OCI-LY1 (cell line): ENCODE results near the gene HMGB1.
"Not testable (repeated sequence)": the region's sequence is repeated elsewhere in the genome, so short reads cannot be mapped to it uniquely, and the experiment has no call there.

Experiments used
- H2AFZ ChIP-seq: fragments of 200-600 bp; sonication (generic), shearing (Covaris generic); 2 replicates; pipeline ENCODE4 v1.6.0; 2014; ENCODE audit warnings: antibody characterized with exemption, mild to moderate bottlenecking, low read length
- H3F3A ChIP-seq: fragments of 200-600 bp; sonication (generic), shearing (Covaris generic); 2 replicates; pipeline ENCODE4 v1.6.0; 2014; ENCODE audit warnings: mild to moderate bottlenecking, antibody characterized with exemption, low read length, moderate library complexity; ENCODE audit not compliant: insufficient read depth
- H3K27ac ChIP-seq: fragments of 200-600 bp; sonication (generic); 2 replicates; pipeline ENCODE4 v1.5.1; 2014; ENCODE audit warnings: low read length, mixed run types, mild to moderate bottlenecking, low read depth; ENCODE audit not compliant: poor library complexity, severe bottlenecking
- H3K27me3 ChIP-seq: fragments of 200-600 bp; sonication (generic); 2 replicates; pipeline ENCODE4 v1.6.0; 2014; ENCODE audit warnings: antibody characterized with exemption, mild to moderate bottlenecking, low read length, moderate library complexity; ENCODE audit not compliant: insufficient read depth
- H3K36me3 ChIP-seq: fragments of 200-600 bp; sonication (generic); 2 replicates; pipeline ENCODE4 v1.6.1; 2014; ENCODE audit warnings: mild to moderate bottlenecking, antibody characterized with exemption, low read length, moderate library complexity, mixed read lengths; ENCODE audit not compliant: insufficient read depth
- H3K4me1 ChIP-seq: fragments of 200-600 bp; sonication (generic); 2 replicates; pipeline ENCODE4 v1.5.1; 2014; ENCODE audit warnings: mild to moderate bottlenecking, low read length, moderate library complexity; ENCODE audit not compliant: insufficient read depth, severe bottlenecking
- H3K4me2 ChIP-seq: fragments of 200-600 bp; sonication (generic), shearing (Covaris generic); 2 replicates; pipeline ENCODE4 v1.6.1; 2014; ENCODE audit warnings: low read length
- H3K4me3 ChIP-seq: fragments of 200-600 bp; sonication (generic); 2 replicates; pipeline ENCODE4 v1.5.1; 2014; ENCODE audit warnings: low read length, low read depth, mild to moderate bottlenecking, mixed read lengths; ENCODE audit not compliant: poor library complexity, severe bottlenecking
- H3K79me2 ChIP-seq: fragments of 200-600 bp; shearing (Covaris generic); 2 replicates; pipeline ENCODE4 v1.6.1; 2016; ENCODE audit warnings: mixed run types, low read length, mixed read lengths; ENCODE audit not compliant: insufficient read depth
- H3K9ac ChIP-seq: fragments of 200-600 bp; sonication (generic), shearing (Covaris generic); 2 replicates; pipeline ENCODE4 v1.6.1; 2014; ENCODE audit warnings: mild to moderate bottlenecking, low read length, mixed read lengths
- H3K9me2 ChIP-seq: fragments of 200-600 bp; sonication (generic), shearing (Covaris generic); 2 replicates; pipeline ENCODE4 v1.6.1; 2014; ENCODE audit warnings: low read depth, mild to moderate bottlenecking, low read length, mixed read lengths
- H3K9me3 ChIP-seq: fragments of 200-600 bp; shearing (Covaris generic); 2 replicates; pipeline ENCODE4 v1.6.1; 2014; ENCODE audit warnings: low read length, mixed read lengths
- H4K20me1 ChIP-seq: fragments of 200-600 bp; sonication (generic), shearing (Covaris generic); 2 replicates; pipeline ENCODE4 v1.6.0; 2016; ENCODE audit warnings: mild to moderate bottlenecking, low read length; ENCODE audit not compliant: insufficient read depth
- CTCF ChIP-seq: fragments of 200-600 bp; sonication (generic), shearing (Covaris generic); IDR thresholded peaks from 2 replicates; pipeline ENCODE4 v1.5.1; 2017; ENCODE audit warnings: mild to moderate bottlenecking, antibody characterized with exemption, low read length, moderate library complexity, mixed read lengths
- EZH2 ChIP-seq: fragments of 200-600 bp; sonication (generic), shearing (Covaris generic); IDR thresholded peaks from 2 replicates; pipeline ENCODE4 v1.8.0; 2017; ENCODE audit warnings: borderline replicate concordance, mixed run types, mild to moderate bottlenecking, antibody characterized with exemption, low read length, moderate library complexity, mixed read lengths

The HMGB1 gene

GRCh38 chr13:30446126-30446500 is 19.6 kb downstream of the HMGB1 start:
- Histone ChIP-seq H3K4me1 (peaks cover 70% of the 10 kb centered on the region), H4K20me1 (no peaks in the 10 kb centered on the region), H3K9me3 (no peaks in the 10 kb centered on the region), H3K9ac (peak overlapping the region; percentile 73), H2AFZ (no peak overlapping the region), H3K36me3 (peaks cover 35% of the 10 kb centered on the region), H3K4me2 (peak overlapping the region; percentile 77), H3K4me3 (peak overlapping the region; percentile 72), H3K27me3 (no peaks in the 10 kb centered on the region), H3K9me2 (no peaks in the 10 kb centered on the region), H3K27ac (peak overlapping the region; percentile 98), H3K79me2 (peaks cover 20% of the 10 kb centered on the region), H3F3A (peaks cover 6% of the 10 kb centered on the region; the same call in 1 of the 2 replicates)
- TF ChIP-seq EZH2 (no peak), CTCF (no peak)

- Histone ChIP-seq H3K36me3 (peaks cover 23% of the 10 kb centered on the region), H3K79me2 (peaks cover 20% of the 10 kb centered on the region), H3K4me2 (peak overlapping the region; percentile 74), H4K20me1 (no peaks in the 10 kb centered on the region), H3F3A (peaks cover 6% of the 10 kb centered on the region; the same call in 1 of the 2 replicates), H3K4me1 (peaks cover 69% of the 10 kb centered on the region), H3K9me3 (no peaks in the 10 kb centered on the region), H3K9ac (peak overlapping the region; percentile 67), H3K9me2 (no peaks in the 10 kb centered on the region), H3K4me3 (peak overlapping the region; percentile 50), H2AFZ (no peak overlapping the region), H3K27ac (peak overlapping the region; percentile 98), H3K27me3 (no peaks in the 10 kb centered on the region)
- TF ChIP-seq EZH2 (no peak), CTCF (no peak)
These were observed 21.8 kb downstream of the HMGB1 start for GRCh38 chr13:30443957-30444404.

DNA sequence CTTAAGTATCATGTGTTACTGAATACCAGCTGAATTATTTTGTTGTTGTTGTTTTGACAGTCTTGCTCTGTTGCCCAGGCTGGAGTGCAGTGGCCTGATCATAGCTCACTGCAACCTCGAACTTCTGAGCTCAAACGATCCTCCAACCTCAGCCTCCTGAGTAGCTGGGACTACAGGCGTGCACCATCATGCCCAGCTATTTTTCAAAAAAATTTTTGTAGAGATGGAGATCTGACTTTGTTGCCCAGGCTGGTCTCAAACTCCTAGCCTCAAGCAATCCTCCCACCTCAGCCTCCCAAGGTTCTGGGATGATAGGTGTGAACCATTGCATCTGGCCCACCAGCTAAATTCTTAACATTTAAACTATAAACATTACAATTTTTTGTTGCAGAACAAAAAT is 22.2 kb downstream of the HMGB1 start:
- H3K27ac ChIP-seq: peak overlapping the region; percentile 98
- not testable (repeated sequence) for H3K9me2 ChIP-seq

DNA sequence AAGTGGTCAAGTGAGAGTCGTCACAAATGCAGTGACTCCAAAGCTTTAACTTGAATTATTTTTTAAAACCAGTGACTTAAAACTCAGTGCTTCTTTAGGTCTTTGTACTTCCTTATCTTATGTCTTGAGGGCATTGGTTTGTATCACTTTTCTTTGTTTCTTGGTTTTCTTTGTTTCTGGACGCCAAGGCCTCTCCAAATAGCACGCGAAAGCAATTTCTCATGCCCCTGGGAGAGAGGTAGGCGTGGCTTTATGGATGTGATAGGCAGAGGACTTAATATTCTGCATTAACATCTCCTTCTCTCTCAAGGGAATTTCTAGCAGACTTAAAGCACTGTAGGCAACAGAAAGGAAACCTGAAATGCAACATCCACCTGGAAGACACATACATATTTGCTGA is 22.8 kb downstream of the HMGB1 start:
- Histone ChIP-seq H3K4me3 (no peak overlapping the region), H2AFZ (peak overlapping the region; percentile 35), H3K27ac (peak overlapping the region; percentile 98)

More for the DNA sequence above, 22.2 kb downstream of the HMGB1 start:
- H3K9ac ChIP-seq: peak overlapping the region; percentile 67; the same call in 1 of the 2 replicates
- peaks cover 18% of the 10 kb centered on the region for H3K36me3 ChIP-seq
- H3K4me2 ChIP-seq: peak overlapping the region; percentile 74
- H3K27me3 ChIP-seq, H3K9me3 ChIP-seq, H4K20me1 ChIP-seq, H3F3A ChIP-seq, H2AFZ ChIP-seq: not testable (repeated sequence)
- H3K4me3 ChIP-seq: peak overlapping the region; percentile 50
- H3K79me2 ChIP-seq: peaks cover 20% of the 10 kb centered on the region
- peaks cover 68% of the 10 kb centered on the region for H3K4me1 ChIP-seq

More for the DNA sequence above, 22.8 kb downstream of the HMGB1 start:
- Histone ChIP-seq H3K36me3 (peaks cover 14% of the 10 kb centered on the region), H3K79me2 (peaks cover 20% of the 10 kb centered on the region), H3K9me3 (no peaks in the 10 kb centered on the region), H3K4me2 (peak overlapping the region; percentile 74), H4K20me1 (no peaks in the 10 kb centered on the region), H3K9ac (peak overlapping the region; percentile 67; the same call in 1 of the 2 replicates), H3K27me3 (no peaks in the 10 kb centered on the region), H3K4me1 (peaks cover 68% of the 10 kb centered on the region), H3K9me2 (no peaks in the 10 kb centered on the region), H3F3A (peaks cover 10% of the 10 kb centered on the region; the same call in 1 of the 2 replicates)
- no peak for TF ChIP-seq CTCF
- no peak for TF ChIP-seq EZH2
